ENCODE measurements around the gene GABRR2. TPM values are rescaled to one million over a fixed set of nuclear protein-coding genes. Genes with fewer than 3 reads are reported as not detected.

Gene GABRR2
- total and polyA plus RNA-seq, 2 experiments from 2014 or later, result 0.87 to 0.94 TPM

- H3K27me3 ChIP-seq, result no peaks in the 10 kb centered on the region
Observed at GRCh38 chr6:89355511-89356194, 40.6 kb upstream of the GABRR2 start.

DNA sequence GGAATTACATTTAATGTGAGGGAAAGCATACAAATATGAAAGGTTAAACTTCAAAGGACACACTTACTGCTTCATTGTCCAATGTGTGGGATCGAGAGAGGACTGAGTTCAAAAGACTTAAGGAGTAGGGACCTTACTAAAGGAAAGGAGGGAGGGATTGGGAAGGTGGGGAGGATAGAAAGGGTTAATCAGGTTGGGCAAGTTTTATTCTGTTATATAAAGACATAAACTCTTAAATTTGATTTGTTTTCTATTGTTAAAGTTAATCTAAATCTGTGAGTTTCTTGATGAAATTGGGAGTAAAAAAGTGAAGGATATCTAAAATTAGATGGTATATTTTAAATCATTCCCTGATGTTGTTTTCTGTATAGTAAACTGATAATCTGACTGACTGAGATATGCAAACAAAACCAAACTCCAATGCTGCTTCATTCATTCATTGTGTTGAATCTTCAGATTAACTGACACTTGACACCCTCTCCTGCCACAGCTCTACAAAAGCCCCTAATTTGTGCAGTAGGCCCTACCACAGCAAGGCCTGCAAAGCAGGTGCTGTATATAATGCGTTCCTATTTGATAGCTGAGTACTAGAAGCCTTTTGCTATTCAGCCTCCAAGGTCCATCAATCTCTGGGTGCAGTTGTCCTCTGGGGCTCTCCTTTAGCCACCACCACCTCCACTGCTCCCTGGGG is 38.7 kb upstream of the GABRR2 start:
- H3K9me3 ChIP-seq (ENCODE audit: low read depth), result no peaks in the 10 kb centered on the region
- H4K20me1 ChIP-seq (ENCODE audit: insufficient read depth, poor library complexity, severe bottlenecking), result peaks cover 25% of the 10 kb centered on the region
- no peaks in the 10 kb centered on the region for H3K27me3 ChIP-seq
- H3K79me2 ChIP-seq, result peaks cover 31% of the 10 kb centered on the region
- H3K9me2 ChIP-seq (replicated peaks; ENCODE audit: insufficient read depth), result no peaks in the 10 kb centered on the region
- H3K4me2 ChIP-seq, result peak overlapping the region; percentile 89
- DNase-seq (ENCODE audit: low spot score), result no peak
- H3K27ac ChIP-seq, result peak overlapping the region; percentile 99
- H2AFZ ChIP-seq, result no peak overlapping the region
- no peak for TF ChIP-seq EZH2 (IDR thresholded peaks at IDR 0.05; ENCODE audit: borderline replicate concordance)
- TF ChIP-seq EZH2phosphoT487 (IDR thresholded peaks at IDR 0.05; ENCODE audit: low read depth, severe bottlenecking, unreplicated experiment), result no peak
- TF ChIP-seq, protein P1, sequence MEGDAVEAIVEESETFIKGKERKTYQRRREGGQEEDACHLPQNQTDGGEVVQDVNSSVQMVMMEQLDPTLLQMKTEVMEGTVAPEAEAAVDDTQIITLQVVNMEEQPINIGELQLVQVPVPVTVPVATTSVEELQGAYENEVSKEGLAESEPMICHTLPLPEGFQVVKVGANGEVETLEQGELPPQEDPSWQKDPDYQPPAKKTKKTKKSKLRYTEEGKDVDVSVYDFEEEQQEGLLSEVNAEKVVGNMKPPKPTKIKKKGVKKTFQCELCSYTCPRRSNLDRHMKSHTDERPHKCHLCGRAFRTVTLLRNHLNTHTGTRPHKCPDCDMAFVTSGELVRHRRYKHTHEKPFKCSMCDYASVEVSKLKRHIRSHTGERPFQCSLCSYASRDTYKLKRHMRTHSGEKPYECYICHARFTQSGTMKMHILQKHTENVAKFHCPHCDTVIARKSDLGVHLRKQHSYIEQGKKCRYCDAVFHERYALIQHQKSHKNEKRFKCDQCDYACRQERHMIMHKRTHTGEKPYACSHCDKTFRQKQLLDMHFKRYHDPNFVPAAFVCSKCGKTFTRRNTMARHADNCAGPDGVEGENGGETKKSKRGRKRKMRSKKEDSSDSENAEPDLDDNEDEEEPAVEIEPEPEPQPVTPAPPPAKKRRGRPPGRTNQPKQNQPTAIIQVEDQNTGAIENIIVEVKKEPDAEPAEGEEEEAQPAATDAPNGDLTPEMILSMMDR (IDR thresholded peaks at IDR 0.05; ENCODE audit: poor library complexity), result no peak
- no peak overlapping the region for H3K4me3 ChIP-seq
- 88% methylated on average over 2 of the region's 2 CpGs for WGBS (ENCODE audit: low lambda C conversion rate, missing lambda C conversion rate)
- no peaks in the 10 kb centered on the region for H3K36me3 ChIP-seq (replicated peaks; ENCODE audit: insufficient read depth, low read depth)
- peaks cover 15% of the 10 kb centered on the region for H3K4me1 ChIP-seq (ENCODE audit: insufficient read depth)

More at GRCh38 chr6:89355511-89356194, 40.6 kb upstream of the GABRR2 start:
- WGBS (ENCODE audit: low lambda C conversion rate, missing lambda C conversion rate), result 91% methylated on average over 2 of the region's 2 CpGs
- H3K4me1 ChIP-seq (ENCODE audit: insufficient read depth), result peaks cover 1% of the 10 kb centered on the region
- no peak for DNase-seq (ENCODE audit: low spot score)
- no peaks in the 10 kb centered on the region for H3K36me3 ChIP-seq (replicated peaks; ENCODE audit: insufficient read depth, low read depth)
- no peaks in the 10 kb centered on the region for H3K9me2 ChIP-seq (replicated peaks; ENCODE audit: insufficient read depth)
- no peak overlapping the region for H3K27ac ChIP-seq
- H3K9me3 ChIP-seq (ENCODE audit: low read depth), result no peaks in the 10 kb centered on the region
- H3K4me3 ChIP-seq, result no peak overlapping the region
- no peak overlapping the region for H3K4me2 ChIP-seq
- no peak overlapping the region for H2AFZ ChIP-seq
- TF ChIP-seq EZH2 (IDR thresholded peaks at IDR 0.05; ENCODE audit: borderline replicate concordance) (no peak), EZH2phosphoT487 (IDR thresholded peaks at IDR 0.05; ENCODE audit: low read depth, severe bottlenecking, unreplicated experiment) (no peak)
- TF ChIP-seq, protein P1 (IDR thresholded peaks at IDR 0.05; ENCODE audit: poor library complexity), result no peak
- H3K79me2 ChIP-seq, result peaks cover 13% of the 10 kb centered on the region
- peaks cover 10% of the 10 kb centered on the region for H4K20me1 ChIP-seq (ENCODE audit: insufficient read depth, poor library complexity, severe bottlenecking)

DNA sequence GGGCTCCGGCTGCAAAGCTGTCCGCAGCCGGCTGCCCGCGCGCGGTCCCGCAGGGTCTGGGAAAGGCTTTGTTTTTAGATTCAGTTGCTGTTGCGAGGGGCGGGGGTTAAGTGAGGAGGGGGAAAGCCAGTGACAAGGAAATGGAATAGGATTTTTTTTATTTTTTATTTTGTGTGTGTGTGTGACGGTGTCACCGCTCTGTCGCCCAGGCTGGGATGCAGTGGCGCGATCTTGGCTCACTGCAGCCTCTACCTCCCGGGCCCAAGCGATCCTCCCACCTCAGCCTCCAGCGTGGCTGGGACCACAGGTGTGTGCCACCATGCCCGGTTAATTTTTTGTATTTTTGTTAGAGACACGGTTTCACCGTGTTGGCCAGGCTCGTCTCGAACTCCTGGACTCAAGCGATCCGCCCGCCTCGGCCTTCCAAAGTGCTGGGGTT is 38.0 kb upstream of the GABRR2 start:
- 58% methylated on average over 25 of the region's 27 CpGs for WGBS (ENCODE audit: low lambda C conversion rate, missing lambda C conversion rate)
- TF ChIP-seq, protein P1 (IDR thresholded peaks at IDR 0.05; ENCODE audit: poor library complexity), result no peak
- peaks cover 22% of the 10 kb centered on the region for H3K4me1 ChIP-seq (ENCODE audit: insufficient read depth)
- peak overlapping the region; percentile 99 for H3K27ac ChIP-seq
- no peaks in the 10 kb centered on the region for H3K27me3 ChIP-seq
- peak overlapping the region; percentile 89 for H3K4me2 ChIP-seq
- H3K4me3 ChIP-seq, result peak overlapping the region; percentile 90
- H3K36me3 ChIP-seq (replicated peaks; ENCODE audit: insufficient read depth, low read depth), result no peaks in the 10 kb centered on the region
- H3K79me2 ChIP-seq, result peaks cover 38% of the 10 kb centered on the region
- DNase-seq (ENCODE audit: low spot score), result no peak
- H3K9me3 ChIP-seq (ENCODE audit: low read depth), result no peaks in the 10 kb centered on the region
- H3K9me2 ChIP-seq (replicated peaks; ENCODE audit: insufficient read depth), result no peaks in the 10 kb centered on the region
- H2AFZ ChIP-seq, result peak overlapping the region; percentile 80
- H4K20me1 ChIP-seq (ENCODE audit: insufficient read depth, poor library complexity, severe bottlenecking), result peaks cover 32% of the 10 kb centered on the region
